ENCODE results near the gene DRC7. TPM values are rescaled to one million over a fixed set of nuclear protein-coding genes. Genes with fewer than 3 reads are reported as not detected.

Gene DRC7
- total and polyA plus RNA-seq, 5 experiments from 2014 or later: not detected

DNA sequence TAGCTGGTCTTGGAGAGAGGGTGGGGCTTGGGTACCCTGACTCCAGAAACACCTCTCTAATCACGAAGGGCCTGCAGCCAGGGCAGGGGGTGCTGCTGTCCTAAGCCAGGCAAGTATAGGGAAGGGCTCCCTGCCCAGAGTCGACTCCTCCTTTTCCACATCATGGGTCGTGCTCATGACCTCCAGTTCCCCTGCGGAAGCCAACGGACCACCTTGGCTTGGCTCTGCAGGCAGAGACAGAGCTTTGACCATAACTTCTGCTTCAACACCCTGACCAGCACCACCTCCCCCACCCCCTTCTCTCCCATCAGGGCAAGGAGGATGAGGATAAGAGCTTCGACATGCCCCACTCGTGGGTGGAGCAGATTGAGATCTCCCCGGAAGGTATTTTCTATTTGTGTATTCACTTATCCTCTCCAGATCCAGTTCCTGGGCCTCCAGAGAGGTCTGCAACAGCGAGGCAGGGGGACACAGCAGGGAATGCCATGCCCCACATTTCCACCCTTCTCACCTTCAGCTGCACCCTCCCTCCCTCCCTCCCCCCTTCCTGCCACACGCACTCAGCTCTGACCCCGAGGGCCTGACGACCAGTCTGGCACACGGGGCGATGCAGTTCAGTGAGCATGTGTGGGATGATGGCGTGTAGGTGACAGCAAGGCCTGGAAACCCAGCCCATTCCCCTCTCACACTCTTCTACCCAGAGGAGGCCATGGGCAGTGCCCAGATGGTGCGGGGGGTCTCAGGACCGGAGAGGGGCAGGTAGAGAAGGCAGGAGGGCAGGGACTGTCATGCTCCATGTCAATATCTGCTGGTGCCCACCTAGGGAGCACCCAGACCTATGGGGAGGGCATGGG, 27.0 kb downstream of the DRC7 start:
- DNase-seq (no peak), ATAC-seq (no peak)
- H3K4me3 Mint-ChIP-seq: no peak overlapping the region
- no peaks in the 10 kb centered on the region for H3K36me3 Mint-ChIP-seq
- peaks cover 0 to 2% (median 0%) of the 10 kb centered on the region in 5 donors for H3K27me3 Mint-ChIP-seq
- no peaks in the 10 kb centered on the region for H3K9me3 Mint-ChIP-seq
- H3K4me1 Mint-ChIP-seq: peaks cover 0 to 2% (median under 1%) of the 10 kb centered on the region in 4 donors
- no peak overlapping the region for H3K27ac Mint-ChIP-seq
- POLR2A ChIA-PET: no interaction called here

DNA sequence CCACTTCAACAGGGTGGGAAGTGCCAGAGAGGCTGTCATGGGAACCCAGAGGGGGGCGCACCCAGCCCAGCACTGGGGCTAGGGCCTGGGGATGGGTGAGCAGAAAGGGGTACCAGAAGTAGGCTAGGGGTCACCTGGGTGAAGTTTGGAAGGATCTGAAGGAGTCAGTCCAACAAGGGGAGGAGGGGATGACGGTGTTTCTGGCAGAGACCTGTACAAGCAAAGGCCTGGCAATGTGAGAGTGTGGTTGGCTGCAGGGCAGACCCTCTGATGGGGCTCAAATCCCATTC, 27.5 kb downstream of the DRC7 start:
- no peaks in the 10 kb centered on the region for H3K9me3 Mint-ChIP-seq
- POLR2A ChIA-PET: no interaction called here
- H3K36me3 Mint-ChIP-seq: no peaks in the 10 kb centered on the region
- H3K4me3 Mint-ChIP-seq: no peak overlapping the region
- ATAC-seq (no peak), DNase-seq (no peak)
- H3K4me1 Mint-ChIP-seq: peaks cover 0 to 4% (median under 1%) of the 10 kb centered on the region in 4 donors
- H3K27me3 Mint-ChIP-seq: peaks cover 0 to 2% (median 0%) of the 10 kb centered on the region in 5 donors
- no peak overlapping the region for H3K27ac Mint-ChIP-seq

DNA sequence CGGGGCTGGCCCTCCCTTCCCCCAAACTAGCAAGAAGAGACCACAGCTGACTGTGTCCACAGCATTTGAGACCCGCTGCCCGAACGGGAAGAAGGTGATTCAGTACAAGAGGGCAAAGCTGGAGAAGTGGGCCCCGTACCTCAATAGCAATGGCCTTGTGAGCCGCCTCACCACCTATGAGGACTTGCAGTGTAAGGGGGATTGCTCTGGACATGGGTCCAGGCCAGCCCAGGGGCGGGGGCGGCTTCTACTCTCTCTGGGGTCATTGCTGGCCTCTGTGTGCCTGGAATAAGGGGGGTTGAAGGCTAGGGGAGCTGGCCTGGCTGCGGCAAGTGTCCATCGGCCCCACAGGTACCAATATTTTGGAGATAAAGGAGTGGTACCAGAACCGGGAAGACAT, 28.0 kb downstream of the DRC7 start:
- H3K4me1 Mint-ChIP-seq: peaks cover 0 to 4% (median under 1%) of the 10 kb centered on the region in 4 donors
- H3K27me3 Mint-ChIP-seq: peaks cover 0 to 2% (median 0%) of the 10 kb centered on the region in 5 donors
- POLR2A ChIA-PET: interaction anchor here (0.5 kb wide), 1 partner anchor 48 kb away, joined by 3 read pairs; no protein-coding TSS in a partner anchor
- ATAC-seq: no peak
- no peaks in the 10 kb centered on the region for H3K9me3 Mint-ChIP-seq
- no peaks in the 10 kb centered on the region for H3K36me3 Mint-ChIP-seq
- H3K27ac Mint-ChIP-seq: no peak overlapping the region
- H3K4me3 Mint-ChIP-seq: peak overlapping the region in 1 of 10 donors; percentile 10
- DNase-seq: no peak

DNA sequence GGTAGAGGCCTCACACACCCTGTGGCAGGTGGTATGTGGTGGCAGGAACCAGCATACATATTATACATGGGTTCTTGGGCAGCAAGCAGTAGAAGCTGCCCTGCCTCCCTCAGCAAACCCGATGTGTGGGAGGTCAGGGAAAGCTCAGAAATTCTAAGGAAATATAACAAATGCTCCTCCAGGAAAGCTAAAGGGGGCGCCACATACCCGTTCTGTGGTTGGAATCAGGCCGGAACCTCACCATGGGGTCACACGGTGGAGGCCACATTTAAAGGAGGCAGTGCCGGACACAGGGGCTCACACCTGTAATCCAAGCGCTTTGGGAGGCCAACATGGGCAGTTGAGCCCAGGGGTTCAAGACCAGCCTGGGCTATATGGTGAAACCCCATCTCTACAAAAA, 28.6 kb downstream of the DRC7 start:
- Mint-ChIP-seq H3K27ac (no peak overlapping the region), H3K27me3 (peaks cover 0 to 2% (median 0%) of the 10 kb centered on the region in 5 donors), H3K4me1 (peaks cover 0 to 4% (median under 1%) of the 10 kb centered on the region in 4 donors), H3K36me3 (no peaks in the 10 kb centered on the region), H3K4me3 (no peak overlapping the region), H3K9me3 (no peaks in the 10 kb centered on the region)
- ATAC-seq (no peak), DNase-seq (no peak)
- POLR2A ChIA-PET: interaction anchor here (0.5 kb wide), 1 partner anchor 49 kb away, joined by 3 read pairs; no protein-coding TSS in a partner anchor

DNA sequence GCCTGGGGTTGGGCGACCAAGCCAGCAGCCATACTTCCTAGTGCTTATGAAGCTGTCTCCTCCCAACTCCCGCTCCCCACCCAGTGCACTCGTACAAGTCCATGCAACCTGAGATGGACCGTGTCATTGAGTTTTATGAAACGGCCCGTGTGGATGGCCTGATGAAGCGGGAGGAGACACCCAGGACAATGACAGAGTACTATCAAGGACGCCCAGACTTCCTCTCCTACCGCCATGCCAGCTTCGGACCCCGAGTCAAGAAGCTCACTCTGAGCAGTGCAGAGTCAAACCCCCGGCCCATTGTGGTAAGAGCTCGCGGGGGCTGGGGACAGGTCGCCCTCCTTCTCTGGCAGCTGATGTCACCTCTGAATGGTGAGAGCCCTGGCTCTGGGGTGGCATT, 29.9 kb downstream of the DRC7 start:
- H3K27me3 Mint-ChIP-seq: peaks cover 0 to 2% (median 0%) of the 10 kb centered on the region in 5 donors
- H3K9me3 Mint-ChIP-seq: peaks cover 0 to 9% (median 0%) of the 10 kb centered on the region in 9 donors
- DNase-seq (no peak), ATAC-seq (no peak)
- no peaks in the 10 kb centered on the region for H3K36me3 Mint-ChIP-seq
- peaks cover 0 to 9% (median under 1%) of the 10 kb centered on the region in 4 donors for H3K4me1 Mint-ChIP-seq
- POLR2A ChIA-PET: no interaction called here
- no peak overlapping the region for H3K27ac Mint-ChIP-seq
- no peak overlapping the region for H3K4me3 Mint-ChIP-seq

DNA sequence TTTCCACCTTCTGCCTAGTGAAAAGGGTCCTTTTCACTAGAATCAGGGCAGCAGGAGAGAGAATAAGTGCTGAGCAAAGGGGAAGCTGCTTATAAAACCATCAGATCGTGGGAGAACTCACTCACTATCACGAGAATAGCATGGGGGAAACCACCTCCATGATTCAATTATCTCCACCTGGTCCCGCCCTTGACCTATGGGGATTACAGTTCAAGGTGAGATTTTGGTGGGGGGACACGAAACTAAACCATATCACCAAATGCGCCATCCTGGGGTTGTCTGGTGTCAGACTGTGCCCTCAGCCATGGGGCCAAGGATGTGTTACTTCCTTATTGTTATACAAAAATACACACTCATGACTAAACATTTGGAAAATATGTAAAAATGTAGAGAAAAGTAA, 30.5 kb downstream of the DRC7 start:
- DNase-seq (no peak), ATAC-seq (no peak)
- peaks cover 0 to 9% (median under 1%) of the 10 kb centered on the region in 4 donors for H3K4me1 Mint-ChIP-seq
- POLR2A ChIA-PET: no interaction called here
- peaks cover 0 to 9% (median 0%) of the 10 kb centered on the region in 9 donors for H3K9me3 Mint-ChIP-seq
- no peak overlapping the region for H3K27ac Mint-ChIP-seq
- no peak overlapping the region for H3K4me3 Mint-ChIP-seq
- peaks cover 0 to 2% (median 0%) of the 10 kb centered on the region in 5 donors for H3K27me3 Mint-ChIP-seq
- H3K36me3 Mint-ChIP-seq: no peaks in the 10 kb centered on the region

DNA sequence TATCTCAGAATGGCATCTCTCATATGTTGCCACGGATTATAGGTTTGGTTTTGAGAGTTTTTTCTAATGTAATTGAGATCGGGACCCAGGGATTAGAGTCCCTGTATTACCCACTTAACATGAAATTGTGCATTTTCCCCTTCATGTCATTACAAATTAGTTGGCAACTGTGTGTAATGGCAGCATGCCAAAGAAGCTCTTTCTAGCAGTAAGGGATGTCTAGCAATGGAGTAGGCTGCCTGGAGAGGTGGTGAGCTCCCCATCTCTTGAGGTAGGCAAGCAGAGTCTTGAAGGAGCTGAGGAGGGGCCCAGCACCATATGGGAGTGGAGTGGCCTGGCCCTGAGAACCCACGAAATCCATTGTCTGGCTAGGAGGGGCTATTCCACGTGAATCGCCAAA, 30.9 kb downstream of the DRC7 start:
- peaks cover 0 to 2% (median 0%) of the 10 kb centered on the region in 5 donors for H3K27me3 Mint-ChIP-seq
- no peaks in the 10 kb centered on the region for H3K36me3 Mint-ChIP-seq
- POLR2A ChIA-PET: interaction anchor here (2.0 kb wide), 1 partner anchor 10 kb away, joined by 4 read pairs; no protein-coding TSS in a partner anchor
- H3K4me3 Mint-ChIP-seq: no peak overlapping the region
- ATAC-seq: no peak
- H3K9me3 Mint-ChIP-seq: peaks cover 0 to 9% (median 0%) of the 10 kb centered on the region in 9 donors
- H3K4me1 Mint-ChIP-seq: peaks cover 0 to 9% (median under 1%) of the 10 kb centered on the region in 4 donors
- no peak for DNase-seq
- no peak overlapping the region for H3K27ac Mint-ChIP-seq

DNA sequence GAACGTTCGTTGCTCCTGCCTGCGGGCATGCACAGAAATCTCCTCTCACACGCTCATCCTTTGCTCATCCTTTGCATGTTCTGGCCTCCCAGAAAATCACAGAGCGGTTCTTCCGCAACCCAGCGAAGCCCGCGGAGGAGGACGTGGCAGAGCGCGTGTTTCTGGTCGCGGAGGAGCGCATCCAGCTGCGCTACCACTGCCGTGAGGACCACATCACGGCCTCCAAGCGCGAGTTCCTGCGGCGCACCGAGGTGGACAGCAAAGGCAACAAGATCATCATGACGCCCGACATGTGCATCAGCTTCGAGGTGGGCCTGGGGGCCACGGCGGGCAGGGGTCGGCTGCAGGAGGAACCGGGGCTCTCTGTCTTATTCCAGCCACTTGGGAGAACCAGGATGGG, 31.4 kb downstream of the DRC7 start:
- peaks cover 0 to 9% (median under 1%) of the 10 kb centered on the region in 4 donors for H3K4me1 Mint-ChIP-seq
- DNase-seq: no peak
- no peak for ATAC-seq
- H3K27ac Mint-ChIP-seq: no peak overlapping the region
- H3K27me3 Mint-ChIP-seq: peaks cover 0 to 2% (median 0%) of the 10 kb centered on the region in 5 donors
- H3K9me3 Mint-ChIP-seq: peaks cover 0 to 9% (median 0%) of the 10 kb centered on the region in 9 donors
- no peak overlapping the region for H3K4me3 Mint-ChIP-seq
- H3K36me3 Mint-ChIP-seq: no peaks in the 10 kb centered on the region
- POLR2A ChIA-PET: interaction anchor here (2.0 kb wide), 1 partner anchor 9 kb away, joined by 4 read pairs; no protein-coding TSS in a partner anchor

DNA sequence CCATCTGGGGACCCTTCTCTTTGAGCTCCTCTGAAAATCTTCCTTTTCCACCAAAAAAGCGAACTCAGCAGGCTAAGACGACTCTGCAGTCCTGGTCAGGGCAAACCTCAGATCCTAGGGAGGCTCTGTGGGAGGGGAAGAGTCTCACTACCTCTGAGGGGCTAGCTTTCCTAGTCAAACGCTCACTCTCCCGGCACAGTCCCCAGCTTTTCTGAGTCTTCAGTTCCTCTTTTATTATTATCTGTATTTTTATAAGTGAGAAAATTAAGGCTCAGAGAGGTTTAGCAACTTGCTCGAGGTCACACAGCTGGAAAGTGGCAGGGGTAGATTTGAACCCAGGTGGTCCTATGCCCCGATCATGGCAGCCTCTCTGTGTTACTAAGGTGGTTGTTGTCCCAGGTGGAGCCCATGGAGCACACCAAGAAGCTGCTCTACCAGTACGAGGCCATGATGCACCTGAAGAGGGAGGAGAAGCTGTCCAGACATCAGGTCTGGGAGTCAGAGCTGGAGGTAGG, 31.9 kb downstream of the DRC7 start:
- H3K4me3 Mint-ChIP-seq: no peak overlapping the region

DNA sequence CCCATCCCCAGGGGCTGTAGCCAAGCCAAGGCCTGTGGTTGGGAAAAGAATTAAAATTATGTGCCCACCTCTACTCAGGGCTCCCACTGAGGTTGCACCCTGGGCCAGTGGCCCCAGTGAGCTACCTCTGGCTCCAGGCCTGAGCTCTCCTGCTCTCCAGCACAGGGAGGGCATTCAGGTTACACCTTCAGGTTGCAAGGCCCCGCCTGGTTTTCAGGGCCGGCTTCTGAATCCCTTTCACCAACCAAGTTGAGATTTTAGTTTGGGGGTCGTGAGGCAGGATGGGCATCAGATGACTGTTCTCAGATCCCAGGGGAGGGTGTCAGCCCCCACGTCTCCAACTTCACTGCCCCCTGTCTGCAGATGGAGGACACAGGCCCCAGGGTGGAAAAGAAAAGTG, 33.0 kb downstream of the DRC7 start:
- no peak overlapping the region for H3K27ac Mint-ChIP-seq
- DNase-seq: no peak
- POLR2A ChIA-PET: interaction anchor here (0.6 to 2.0 kb wide), 2 partner anchors 7 to 37 kb away, joined by 4 read pairs; no protein-coding TSS in a partner anchor
- no peak for ATAC-seq
- H3K4me3 Mint-ChIP-seq: no peak overlapping the region
- H3K27me3 Mint-ChIP-seq: no peaks in the 10 kb centered on the region
- no peaks in the 10 kb centered on the region for H3K36me3 Mint-ChIP-seq
- peaks cover 0 to 9% (median under 1%) of the 10 kb centered on the region in 4 donors for H3K4me1 Mint-ChIP-seq
- H3K9me3 Mint-ChIP-seq: peaks cover 0 to 11% (median 1%) of the 10 kb centered on the region in 9 donors

More for the DNA sequence above, 31.9 kb downstream of the DRC7 start:
- ATAC-seq (no peak), DNase-seq (no peak)
- no peak overlapping the region for H3K27ac Mint-ChIP-seq
- H3K4me1 Mint-ChIP-seq: peaks cover 0 to 9% (median under 1%) of the 10 kb centered on the region in 4 donors
- H3K36me3 Mint-ChIP-seq: no peaks in the 10 kb centered on the region
- H3K9me3 Mint-ChIP-seq: peaks cover 0 to 9% (median 0%) of the 10 kb centered on the region in 9 donors
- POLR2A ChIA-PET: interaction anchor here (2.0 kb wide), 1 partner anchor 9 kb away, joined by 4 read pairs; no protein-coding TSS in a partner anchor
- peaks cover 0 to under 1% (median 0%) of the 10 kb centered on the region in 5 donors for H3K27me3 Mint-ChIP-seq

DNA sequence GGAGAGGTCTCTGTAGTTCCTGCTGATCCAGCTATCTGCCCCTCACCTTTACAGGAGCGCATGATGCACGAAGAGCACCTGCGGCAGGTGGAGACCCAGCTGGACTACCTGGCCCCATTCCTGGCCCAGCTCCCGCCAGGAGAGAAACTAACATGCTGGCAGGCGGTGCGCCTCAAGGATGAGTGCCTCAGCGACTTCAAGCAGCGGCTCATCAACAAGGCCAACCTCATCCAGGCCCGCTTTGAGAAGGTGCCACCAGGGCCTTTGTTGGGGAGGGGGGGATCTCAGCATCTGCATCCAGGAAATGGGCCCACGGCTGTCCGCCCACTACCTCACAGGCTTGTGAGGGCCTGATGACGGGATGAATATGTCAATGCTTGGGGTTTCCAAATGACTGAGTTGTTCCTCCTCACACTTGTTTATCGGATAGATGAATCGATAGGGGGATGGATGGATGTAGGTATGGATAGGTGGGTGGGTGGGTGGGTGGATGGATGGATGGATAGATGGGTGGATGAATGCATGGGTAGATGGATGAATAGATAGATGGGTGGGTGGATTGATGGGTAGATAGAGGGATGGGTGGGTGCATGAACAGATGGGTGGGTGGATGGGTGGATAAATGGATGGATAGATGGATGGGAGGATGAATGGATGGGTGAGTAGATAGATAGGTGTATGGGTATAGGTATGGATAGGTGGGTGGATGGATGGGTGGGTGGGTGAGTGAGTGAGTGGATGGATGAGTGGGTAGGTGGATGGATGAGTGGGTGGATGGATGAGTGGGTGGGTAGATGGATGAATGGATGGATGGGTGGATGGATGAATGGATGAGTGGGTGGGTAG, 34.0 kb downstream of the DRC7 start:
- no peak overlapping the region for H3K4me3 Mint-ChIP-seq
- H3K27me3 Mint-ChIP-seq: no peaks in the 10 kb centered on the region
- DNase-seq: no peak
- POLR2A ChIA-PET: no interaction called here
- peaks cover 0 to 20% (median 4%) of the 10 kb centered on the region in 9 donors for H3K9me3 Mint-ChIP-seq
- no peak overlapping the region for H3K27ac Mint-ChIP-seq
- ATAC-seq: no peak
- peaks cover 6 to 9% (median 7%) of the 10 kb centered on the region in 4 donors for H3K4me1 Mint-ChIP-seq
- peaks cover 0 to 6% (median 0%) of the 10 kb centered on the region in 3 donors for H3K36me3 Mint-ChIP-seq

DNA sequence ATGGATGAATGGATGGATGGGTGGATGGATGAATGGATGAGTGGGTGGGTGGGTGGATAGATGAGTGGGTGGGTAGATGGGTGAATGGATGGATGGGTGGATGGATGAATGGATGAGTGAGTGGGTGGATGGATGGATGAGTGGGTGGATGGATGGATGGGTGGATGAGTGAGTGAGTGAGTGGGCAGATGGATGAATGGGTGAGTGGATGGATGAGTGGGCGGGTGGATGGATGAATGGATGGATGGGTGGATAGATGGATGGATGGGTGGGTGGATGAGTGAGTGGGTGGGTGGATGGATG, 34.5 kb downstream of the DRC7 start:
- ATAC-seq (no peak), DNase-seq (no peak)
- no peak overlapping the region for H3K27ac Mint-ChIP-seq
- POLR2A ChIA-PET: no interaction called here
- peaks cover 0 to 6% (median 0%) of the 10 kb centered on the region in 3 donors for H3K36me3 Mint-ChIP-seq
- H3K4me1 Mint-ChIP-seq: peaks cover 7 to 9% (median 8%) of the 10 kb centered on the region in 4 donors
- peaks cover 0 to 20% (median 4%) of the 10 kb centered on the region in 9 donors for H3K9me3 Mint-ChIP-seq
- H3K4me3 Mint-ChIP-seq: no peak overlapping the region
- no peaks in the 10 kb centered on the region for H3K27me3 Mint-ChIP-seq
